ENCODE measurements around the gene ARHGEF17.

GRCh38 chr11:73287400-73288101 lies 20.5 kb upstream of the ARHGEF17 start:
- TF ChIP-seq POLR2A (IDR thresholded peaks at IDR 0.05; ENCODE audit: low read length) (no peak), GATA1 (IDR thresholded peaks at IDR 0.05; ENCODE audit: low read depth, low read length) (no peak)

Measured in erythroblast (primary cell).